Stomach (tissue), 4 donors: ENCODE data around the gene TRIM46.
A peak's percentile ranks its signal among the peaks of the same experiment; 100 is the strongest.

Experiments
- POLR2A ChIP-seq, 4 donors: fragments of 450-650 bp; IDR thresholded peaks; one replicate each; pipeline ENCODE4 v1.6.1; 2016; ENCODE audit warnings: antibody characterized with exemption in 4 of 4, control low read depth in 2 of 4, mild to moderate bottlenecking in 1 of 4, moderate library complexity in 1 of 4
- POLR2AphosphoS5 ChIP-seq, 3 donors: sonication (generic); formaldehyde crosslinking; IDR thresholded peaks; one replicate each; pipeline ENCODE4 v1.6.1; 2016; ENCODE audit warnings: antibody characterized with exemption in 3 of 3
- TF ChIP-seq, protein P1 (sequence below), 7 experiments: fragments of 450-650 bp in 4 of 7; fragments of 200-600 bp in 3 of 7; sonication (generic) in 3 of 7; IDR thresholded peaks; one replicate each; pipeline ENCODE4 v1.5.1; 2016 to 2019; ENCODE audit warnings: antibody characterized with exemption in 7 of 7, control low read depth in 2 of 7, mild to moderate bottlenecking in 1 of 7

DNA sequence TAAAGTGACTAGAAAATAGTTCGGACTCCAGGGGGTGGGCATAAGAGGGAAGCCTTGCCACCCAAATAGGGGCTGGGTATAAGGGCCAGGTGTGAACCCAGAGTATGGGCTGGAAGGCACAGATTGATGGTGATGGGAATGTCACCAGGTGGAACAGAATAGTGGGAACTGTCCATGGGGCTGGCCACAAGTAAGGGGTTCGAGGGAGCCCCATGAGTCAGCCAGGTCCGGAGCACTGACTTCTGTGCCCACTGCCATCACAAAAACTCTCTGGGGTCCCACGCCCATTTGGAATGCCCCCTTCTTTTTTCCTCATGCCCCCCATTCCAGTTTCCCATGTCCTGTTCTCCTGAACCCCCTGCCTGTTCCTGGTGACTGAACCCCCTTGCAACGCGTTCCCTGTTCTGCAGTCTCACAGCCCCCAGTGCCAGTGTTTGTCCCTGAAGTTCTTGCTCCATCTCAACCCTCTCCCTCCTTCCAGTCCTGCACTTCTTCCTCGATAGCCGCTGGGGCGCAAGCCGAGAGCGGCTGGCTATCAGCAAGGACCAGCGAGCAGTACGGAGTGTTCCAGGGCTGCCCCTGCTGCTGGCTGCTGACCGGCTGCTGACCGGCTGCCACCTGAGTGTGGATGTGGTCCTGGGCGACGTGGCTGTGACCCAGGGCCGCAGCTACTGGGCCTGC lies 7.9 kb downstream of the TRIM46 start:
- TF ChIP-seq, protein P1, sequence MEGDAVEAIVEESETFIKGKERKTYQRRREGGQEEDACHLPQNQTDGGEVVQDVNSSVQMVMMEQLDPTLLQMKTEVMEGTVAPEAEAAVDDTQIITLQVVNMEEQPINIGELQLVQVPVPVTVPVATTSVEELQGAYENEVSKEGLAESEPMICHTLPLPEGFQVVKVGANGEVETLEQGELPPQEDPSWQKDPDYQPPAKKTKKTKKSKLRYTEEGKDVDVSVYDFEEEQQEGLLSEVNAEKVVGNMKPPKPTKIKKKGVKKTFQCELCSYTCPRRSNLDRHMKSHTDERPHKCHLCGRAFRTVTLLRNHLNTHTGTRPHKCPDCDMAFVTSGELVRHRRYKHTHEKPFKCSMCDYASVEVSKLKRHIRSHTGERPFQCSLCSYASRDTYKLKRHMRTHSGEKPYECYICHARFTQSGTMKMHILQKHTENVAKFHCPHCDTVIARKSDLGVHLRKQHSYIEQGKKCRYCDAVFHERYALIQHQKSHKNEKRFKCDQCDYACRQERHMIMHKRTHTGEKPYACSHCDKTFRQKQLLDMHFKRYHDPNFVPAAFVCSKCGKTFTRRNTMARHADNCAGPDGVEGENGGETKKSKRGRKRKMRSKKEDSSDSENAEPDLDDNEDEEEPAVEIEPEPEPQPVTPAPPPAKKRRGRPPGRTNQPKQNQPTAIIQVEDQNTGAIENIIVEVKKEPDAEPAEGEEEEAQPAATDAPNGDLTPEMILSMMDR (IDR thresholded peaks at IDR 0.05): no peak
- TF ChIP-seq POLR2A (IDR thresholded peaks at IDR 0.05): no peak
- peak in 2 of 3 donors; percentile 45 to 72 for TF ChIP-seq POLR2AphosphoS5 (IDR thresholded peaks at IDR 0.05)
